ENCODE measurements around the gene DHRS4. TPM values are rescaled to one million over a fixed set of nuclear protein-coding genes. Genes with fewer than 3 reads are reported as not detected.
"Not testable (repeated sequence)": the region's sequence is repeated elsewhere in the genome, so short reads cannot be mapped to it uniquely, and the experiment has no call there.

Gene DHRS4
- total RNA-seq, 1 experiment from 2014 or later, result 42.8 TPM

DNA sequence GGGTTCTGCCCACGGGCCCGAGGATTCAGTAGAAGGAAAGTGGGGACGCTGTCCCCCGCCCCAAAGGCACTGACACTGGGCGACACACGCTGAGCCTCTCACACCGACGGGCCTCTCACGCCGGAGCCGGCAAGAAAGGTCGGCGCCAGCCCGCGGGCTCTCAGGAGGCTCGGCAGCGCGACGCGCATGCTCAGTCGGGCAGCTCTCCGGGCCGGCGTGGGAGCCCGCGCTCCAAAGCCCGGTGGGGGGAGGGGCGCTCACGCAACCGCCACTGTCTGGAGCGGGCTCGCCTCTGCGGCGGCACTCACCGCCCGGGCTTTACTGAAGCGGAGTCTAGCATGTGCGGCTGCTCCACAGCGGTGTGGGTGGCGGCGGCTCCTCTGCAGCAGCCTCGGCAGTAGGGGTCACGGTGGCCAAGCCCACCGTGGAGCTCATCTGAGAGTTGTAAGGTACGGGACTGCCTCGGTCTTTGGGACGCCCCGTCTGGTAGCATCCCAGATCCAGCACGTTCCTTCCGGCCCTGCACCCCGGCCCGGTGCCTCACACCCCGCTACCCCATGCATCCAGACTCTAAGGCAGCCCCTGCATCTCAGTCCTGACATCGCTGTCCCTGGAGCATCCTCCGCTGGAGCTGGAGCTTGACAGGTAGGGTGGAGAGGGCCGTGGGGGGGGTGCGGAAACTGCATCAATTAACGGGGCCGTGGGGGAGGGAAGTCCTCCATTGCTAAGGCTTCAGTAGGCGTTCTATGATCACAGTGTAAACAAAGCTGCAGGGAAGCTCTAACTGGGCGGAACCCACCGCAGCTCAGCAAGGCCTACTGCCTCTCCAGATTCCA lies 53.5 kb downstream of the DHRS4 start:
- H3K27me3 ChIP-seq (replicated peaks); H3K9me3 ChIP-seq (replicated peaks); H3K27ac ChIP-seq; H3K36me3 ChIP-seq; H3K4me1 ChIP-seq (replicated peaks): not testable (repeated sequence)
- peak; percentile 42 to 54 for DNase-seq (ENCODE audit: low read depth in 1 of 2, low spot score in 2 of 2)
- peak overlapping the region; percentile 27 for H3K4me3 ChIP-seq

DNA sequence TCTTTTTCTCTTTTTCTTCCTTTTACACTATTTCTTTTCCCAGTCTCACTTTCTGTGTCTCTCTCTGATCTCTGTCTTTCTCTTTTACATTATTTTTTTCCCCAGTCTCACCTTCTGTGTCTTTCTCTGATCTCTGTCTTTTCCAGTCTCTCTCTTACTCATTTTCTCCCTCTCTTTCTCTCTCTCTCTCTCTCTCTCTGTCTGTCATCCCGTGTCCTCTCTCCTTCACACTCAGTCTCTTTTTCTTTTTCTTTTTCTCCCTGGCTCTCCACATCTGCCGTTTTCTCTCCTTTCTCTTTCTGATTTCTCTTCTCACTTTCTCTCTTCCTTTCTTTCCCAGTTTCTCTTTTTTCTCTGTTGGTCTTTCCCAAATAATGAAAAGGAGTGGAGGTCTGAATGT lies 57.5 kb downstream of the DHRS4 start:
- no peaks in the 10 kb centered on the region for H3K27me3 ChIP-seq (replicated peaks)
- H3K27ac ChIP-seq, result no peak overlapping the region
- H3K4me1 ChIP-seq (replicated peaks), result no peaks in the 10 kb centered on the region
- no peaks in the 10 kb centered on the region for H3K36me3 ChIP-seq
- no peak overlapping the region for H3K4me3 ChIP-seq
- DNase-seq (ENCODE audit: low read depth in 1 of 2, low spot score in 2 of 2), result no peak
- no peaks in the 10 kb centered on the region for H3K9me3 ChIP-seq (replicated peaks)

DNA sequence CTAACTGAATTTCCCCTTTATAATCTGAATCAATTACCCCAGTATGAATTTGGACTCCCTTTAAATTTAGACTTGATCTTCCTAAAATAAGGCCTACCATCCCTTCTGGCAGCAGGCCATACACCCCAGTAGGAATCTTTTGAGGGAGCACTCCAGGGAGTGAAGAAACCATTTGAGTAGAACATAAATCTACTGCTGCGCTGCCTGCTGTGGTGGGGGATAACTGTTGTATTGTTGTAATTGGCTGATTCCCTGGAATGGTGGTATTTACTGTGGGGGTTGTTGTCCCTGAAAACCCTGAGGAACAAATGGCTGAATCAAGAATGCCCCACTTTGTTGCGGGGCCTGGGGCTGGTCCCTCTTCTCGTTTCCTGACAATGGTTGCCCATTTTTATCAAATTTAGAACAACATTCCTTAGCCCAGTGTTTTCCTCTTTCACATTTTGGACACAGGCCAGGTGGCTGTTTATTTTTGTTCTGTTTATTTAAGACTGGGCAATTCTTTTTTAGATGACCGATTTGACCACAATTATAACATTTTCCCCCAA lies 59.2 kb downstream of the DHRS4 start:
- not testable (repeated sequence) for H3K36me3 ChIP-seq; H3K27me3 ChIP-seq (replicated peaks); H3K9me3 ChIP-seq (replicated peaks); H3K27ac ChIP-seq; H3K4me3 ChIP-seq; H3K4me1 ChIP-seq (replicated peaks)
- DNase-seq (ENCODE audit: low read depth in 1 of 2, low spot score in 2 of 2), result peak in 1 of 2 experiments; percentile 28

DNA sequence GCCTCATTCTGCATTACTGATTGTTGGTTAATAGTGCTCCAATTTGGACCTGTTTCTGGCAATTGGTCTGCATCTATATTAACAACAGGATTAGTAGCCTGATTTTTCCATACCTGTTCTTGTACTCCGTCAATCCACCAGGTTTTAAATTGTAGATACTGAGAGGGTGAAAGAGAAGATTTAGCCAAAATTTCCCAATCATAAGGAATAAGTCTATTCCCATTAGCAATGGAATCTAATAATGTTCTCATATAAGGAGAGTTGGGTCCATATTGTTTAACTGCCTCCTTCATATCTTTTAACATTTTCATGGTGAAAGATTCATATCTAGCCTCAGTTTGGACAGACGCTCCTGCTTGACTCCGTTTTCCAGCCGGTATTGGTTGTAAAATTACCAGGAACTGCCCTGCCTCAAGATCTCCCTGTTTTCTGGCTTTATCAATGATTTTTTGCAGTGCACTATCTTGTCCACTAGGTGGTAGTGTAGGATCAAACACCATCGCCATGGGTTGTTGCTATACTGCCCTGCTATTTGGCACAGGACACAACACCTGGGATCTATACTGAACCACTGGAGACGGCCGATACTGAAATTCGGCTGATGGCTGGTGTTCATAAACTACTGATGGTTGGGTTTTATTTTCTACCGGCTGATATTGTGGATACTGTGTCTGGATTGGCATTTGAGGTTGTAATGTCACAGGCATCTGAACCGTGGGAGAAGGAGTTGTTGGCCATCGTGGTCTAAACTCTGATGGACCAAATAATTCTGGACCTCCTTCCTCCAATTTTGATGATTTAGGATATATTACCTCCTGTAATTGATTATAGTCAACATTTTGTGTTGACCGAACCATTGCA lies 60.3 kb downstream of the DHRS4 start:
- peak in 1 of 2 experiments; percentile 46 for DNase-seq (ENCODE audit: low read depth in 1 of 2, low spot score in 2 of 2)
- no peaks in the 10 kb centered on the region for H3K4me1 ChIP-seq (replicated peaks)
- H3K27ac ChIP-seq, result no peak overlapping the region
- H3K9me3 ChIP-seq (replicated peaks), result no peaks in the 10 kb centered on the region
- no peak overlapping the region for H3K4me3 ChIP-seq
- no peaks in the 10 kb centered on the region for H3K27me3 ChIP-seq (replicated peaks)
- H3K36me3 ChIP-seq, result no peaks in the 10 kb centered on the region

DNA sequence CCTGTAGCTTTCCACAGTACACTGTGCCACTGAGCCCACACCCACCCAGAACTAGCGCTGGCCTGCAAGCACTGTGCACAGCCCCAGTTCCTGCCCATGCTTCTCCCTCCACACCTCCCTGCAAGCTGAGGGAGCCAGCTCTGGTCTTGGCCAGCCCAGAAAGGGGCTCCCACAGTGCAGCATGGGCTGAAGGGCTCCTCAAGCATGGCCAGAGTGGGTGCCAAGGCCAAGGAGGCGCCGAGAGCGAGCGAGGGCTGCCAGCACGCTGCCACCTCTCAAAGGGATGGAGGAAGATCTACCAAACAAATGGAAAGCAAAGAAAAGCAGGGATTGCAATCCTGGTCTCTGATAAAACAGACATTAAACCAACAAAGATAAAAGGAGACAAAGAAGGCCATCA lies 62.2 kb downstream of the DHRS4 start:
- H3K36me3 ChIP-seq; DNase-seq (ENCODE audit: low read depth in 1 of 2, low spot score in 2 of 2); H3K27me3 ChIP-seq (replicated peaks); H3K4me3 ChIP-seq; H3K27ac ChIP-seq; H3K4me1 ChIP-seq (replicated peaks); H3K9me3 ChIP-seq (replicated peaks): not testable (repeated sequence)

Other genes starting within 250 kb of the DHRS4 start
- gene DHRS4L2, start 35.2 kb downstream of the DHRS4 start, total RNA-seq (2014; rRNA removed; shearing (Covaris generic)), result 4.9 and 15.1 TPM in 2 replicates
- not detected in 2 replicates for gene CARMIL3, start 98.2 kb downstream of the DHRS4 start, total RNA-seq (2014; rRNA removed; shearing (Covaris generic))
- not detected in 2 replicates for gene CPNE6, start 117.8 kb downstream of the DHRS4 start, total RNA-seq (2014; rRNA removed; shearing (Covaris generic))
- gene PCK2, start 140.5 kb downstream of the DHRS4 start, total RNA-seq (2014; rRNA removed; shearing (Covaris generic)), result 4.8 and 5.3 TPM in 2 replicates
- gene DCAF11, start 161.0 kb downstream of the DHRS4 start, total RNA-seq (2014; rRNA removed; shearing (Covaris generic)), result 43.1 and 44.0 TPM in 2 replicates
- gene NRL, start 161.2 kb downstream of the DHRS4 start, total RNA-seq (2014; rRNA removed; shearing (Covaris generic)), result 1.4 TPM in 1 of 2 replicates, not detected in the other
- gene FITM1, start 176.9 kb downstream of the DHRS4 start, total RNA-seq (2014; rRNA removed; shearing (Covaris generic)), result 1.8 TPM in 1 of 2 replicates, not detected in the other
- gene PSME1, start 182.4 kb downstream of the DHRS4 start, total RNA-seq (2014; rRNA removed; shearing (Covaris generic)), result 168 and 199 TPM in 2 replicates
- gene EMC9, start 187.8 kb downstream of the DHRS4 start, total RNA-seq (2014; rRNA removed; shearing (Covaris generic)), result 11.1 and 24.5 TPM in 2 replicates
- gene PSME2, start 192.8 kb downstream of the DHRS4 start, total RNA-seq (2014; rRNA removed; shearing (Covaris generic)), result 161 and 167 TPM in 2 replicates
- 40.3 and 135 TPM in 2 replicates for gene RNF31, start 193.7 kb downstream of the DHRS4 start, total RNA-seq (2014; rRNA removed; shearing (Covaris generic))
- 21.8 and 24.3 TPM in 2 replicates for gene IRF9, start 207.5 kb downstream of the DHRS4 start, total RNA-seq (2014; rRNA removed; shearing (Covaris generic))
- gene REC8, start 218.3 kb downstream of the DHRS4 start, total RNA-seq (2014; rRNA removed; shearing (Covaris generic)), result 0.47 and 6.8 TPM in 2 replicates
- gene IPO4, start 235.0 kb downstream of the DHRS4 start, total RNA-seq (2014; rRNA removed; shearing (Covaris generic)), result 25.1 and 27.6 TPM in 2 replicates
- gene TM9SF1, start 241.7 kb downstream of the DHRS4 start, total RNA-seq (2014; rRNA removed; shearing (Covaris generic)), result 60.3 and 60.5 TPM in 2 replicates

Data from SJSA1 (cell line).